Measurements from ENCODE around the gene SUZ12.
"Not testable (repeated sequence)": the region's sequence is repeated elsewhere in the genome, so short reads cannot be mapped to it uniquely, and the experiment has no call there.

SUZ12 gene

DNA sequence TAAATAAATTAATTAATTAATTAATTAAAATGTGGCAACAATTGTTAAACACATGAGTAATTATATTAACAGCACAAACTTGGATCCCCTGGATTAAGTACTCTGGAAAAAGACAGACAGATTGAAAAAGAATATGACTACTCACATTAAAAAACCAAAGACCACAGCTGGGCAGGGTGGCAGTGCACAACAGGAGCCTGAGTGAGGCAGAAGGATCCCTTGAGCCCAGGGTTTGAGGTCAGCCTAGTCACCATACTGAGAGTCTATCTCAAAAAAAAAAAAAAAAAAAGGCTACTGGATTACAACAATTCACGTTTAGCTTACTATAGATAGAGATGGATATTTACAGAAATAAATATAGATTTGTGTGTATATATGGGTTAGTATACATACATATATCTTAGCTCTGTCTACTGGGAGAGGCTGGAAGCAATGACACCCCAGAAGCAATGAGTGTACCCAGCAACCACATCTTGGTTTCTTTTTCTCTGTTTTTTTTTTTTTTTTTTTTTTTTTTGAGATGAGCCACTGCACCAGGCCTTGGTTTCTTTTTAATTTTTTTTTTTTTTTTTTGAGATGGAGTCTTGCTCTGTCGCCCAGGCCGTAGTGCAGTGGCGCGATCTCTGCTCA lies 10.6 kb upstream of the SUZ12 start:
- TF ChIP-seq, protein P1, sequence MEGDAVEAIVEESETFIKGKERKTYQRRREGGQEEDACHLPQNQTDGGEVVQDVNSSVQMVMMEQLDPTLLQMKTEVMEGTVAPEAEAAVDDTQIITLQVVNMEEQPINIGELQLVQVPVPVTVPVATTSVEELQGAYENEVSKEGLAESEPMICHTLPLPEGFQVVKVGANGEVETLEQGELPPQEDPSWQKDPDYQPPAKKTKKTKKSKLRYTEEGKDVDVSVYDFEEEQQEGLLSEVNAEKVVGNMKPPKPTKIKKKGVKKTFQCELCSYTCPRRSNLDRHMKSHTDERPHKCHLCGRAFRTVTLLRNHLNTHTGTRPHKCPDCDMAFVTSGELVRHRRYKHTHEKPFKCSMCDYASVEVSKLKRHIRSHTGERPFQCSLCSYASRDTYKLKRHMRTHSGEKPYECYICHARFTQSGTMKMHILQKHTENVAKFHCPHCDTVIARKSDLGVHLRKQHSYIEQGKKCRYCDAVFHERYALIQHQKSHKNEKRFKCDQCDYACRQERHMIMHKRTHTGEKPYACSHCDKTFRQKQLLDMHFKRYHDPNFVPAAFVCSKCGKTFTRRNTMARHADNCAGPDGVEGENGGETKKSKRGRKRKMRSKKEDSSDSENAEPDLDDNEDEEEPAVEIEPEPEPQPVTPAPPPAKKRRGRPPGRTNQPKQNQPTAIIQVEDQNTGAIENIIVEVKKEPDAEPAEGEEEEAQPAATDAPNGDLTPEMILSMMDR (IDR thresholded peaks at IDR 0.05; ENCODE audit: borderline replicate concordance, control extremely low read depth, extremely low read depth, insufficient read depth, missing control alignments): no peak
- in situ Hi-C loops (cut with MboI; ENCODE audit: low sequenced_read_pairs, unreplicated experiment): no loop called here
- DNase-seq (ENCODE audit: low spot score): no peak

DNA sequence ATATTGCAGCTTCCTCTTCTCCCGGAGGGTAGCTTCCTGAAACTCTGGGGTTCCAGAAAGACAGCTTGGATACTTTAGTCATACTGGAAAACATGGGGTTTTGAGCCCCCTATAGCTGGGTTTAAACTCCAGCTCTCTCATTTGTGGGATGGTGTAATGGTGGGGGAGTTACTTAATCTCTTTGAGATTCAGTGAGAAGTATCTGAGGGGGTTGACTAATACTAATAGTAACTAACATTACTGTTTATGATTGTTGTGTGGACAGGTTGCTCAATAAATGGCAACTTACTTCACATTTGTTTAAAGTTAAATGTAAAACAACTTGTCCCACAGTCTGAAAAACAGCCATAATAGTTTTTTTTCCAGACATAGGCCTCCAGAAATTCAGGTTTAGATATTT lies 5.1 kb upstream of the SUZ12 start:
- in situ Hi-C loops (cut with MboI; ENCODE audit: low sequenced_read_pairs, unreplicated experiment): no loop called here
- DNase-seq (ENCODE audit: low spot score): no peak
- TF ChIP-seq, protein P1 (IDR thresholded peaks at IDR 0.05; ENCODE audit: borderline replicate concordance, control extremely low read depth, extremely low read depth, insufficient read depth, missing control alignments): no peak

DNA sequence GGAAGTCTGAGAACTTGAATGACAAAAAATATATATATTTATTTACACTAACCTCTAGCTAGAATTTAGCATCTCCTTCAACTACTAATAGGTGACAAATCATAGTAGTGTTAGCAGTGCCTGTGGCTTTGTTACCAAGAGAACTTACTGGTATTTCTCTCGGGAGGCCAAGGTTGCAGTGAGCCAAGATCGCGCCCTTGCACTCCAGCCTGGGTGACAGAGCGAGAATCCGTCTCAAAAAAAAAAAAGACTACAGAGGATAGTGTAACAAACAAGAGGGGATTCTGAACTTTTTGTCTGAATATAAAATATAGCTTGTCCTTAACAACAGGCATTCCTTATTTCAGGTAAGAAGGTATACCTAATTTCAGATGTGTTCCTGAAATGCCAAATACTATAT lies 1.3 kb upstream of the SUZ12 start:
- in situ Hi-C loops (cut with MboI; ENCODE audit: low sequenced_read_pairs, unreplicated experiment): no loop called here
- no peak for DNase-seq (ENCODE audit: low spot score)

DNA sequence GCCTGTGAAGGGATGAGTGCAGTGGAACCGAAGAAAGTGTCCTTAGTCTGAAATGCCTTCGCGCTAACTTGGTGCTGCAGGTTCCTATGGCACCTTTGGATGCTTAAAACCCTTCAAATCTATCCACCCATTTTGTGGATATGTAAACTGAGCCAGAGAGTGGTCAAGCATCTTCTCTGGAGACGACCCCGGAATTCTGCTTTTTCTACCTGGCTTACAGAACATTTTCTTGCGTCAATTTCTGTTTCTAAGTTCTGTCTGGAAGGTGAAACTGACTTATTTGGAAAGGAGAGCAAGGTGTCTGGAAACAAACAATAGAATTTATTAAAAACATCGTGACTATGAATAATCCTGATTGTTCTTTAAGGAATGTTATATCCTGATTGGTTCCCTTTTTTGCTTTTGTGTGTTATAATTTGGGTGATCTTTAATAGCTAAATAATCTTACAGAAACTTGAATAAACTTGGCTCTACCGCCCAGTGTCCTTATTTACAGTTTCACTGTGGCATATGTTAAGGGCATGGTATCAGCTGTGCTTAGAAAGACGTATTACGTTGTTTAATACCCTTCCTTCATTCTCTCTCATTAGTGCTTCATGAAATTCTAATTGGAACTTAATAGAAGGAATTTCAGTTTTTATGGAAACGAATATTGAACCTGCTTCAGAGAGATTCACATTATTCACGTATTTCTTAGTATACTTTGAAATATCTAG lies 1.3 kb downstream of the SUZ12 start:
- in situ Hi-C loops (cut with MboI; ENCODE audit: low sequenced_read_pairs, unreplicated experiment); DNase-seq (ENCODE audit: low spot score): not testable (repeated sequence)

More for the DNA sequence above, 1.3 kb upstream of the SUZ12 start:
- TF ChIP-seq, protein P1 (IDR thresholded peaks at IDR 0.05; ENCODE audit: borderline replicate concordance, control extremely low read depth, extremely low read depth, insufficient read depth, missing control alignments): no peak

DNA sequence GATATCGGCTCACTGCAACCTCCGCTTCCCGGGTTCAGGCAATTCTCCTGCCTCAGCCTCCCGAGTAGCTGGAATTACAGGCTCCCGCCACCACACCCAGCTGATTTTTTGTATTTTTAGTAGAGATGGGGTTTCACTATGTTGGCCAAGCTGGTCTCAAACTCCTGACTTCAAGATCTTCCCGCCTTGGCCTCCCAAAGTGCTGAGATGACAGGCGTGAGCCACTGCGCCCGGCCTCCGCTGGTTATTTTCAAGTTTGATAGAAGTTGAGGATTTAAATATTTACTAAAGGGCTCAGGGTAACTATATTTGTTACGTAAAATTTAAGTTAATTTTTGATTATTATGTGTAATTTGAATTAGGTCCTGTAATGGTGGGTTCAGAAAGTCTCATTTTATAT lies 5.1 kb downstream of the SUZ12 start:
- in situ Hi-C loops (cut with MboI; ENCODE audit: low sequenced_read_pairs, unreplicated experiment); DNase-seq (ENCODE audit: low spot score): not testable (repeated sequence)

DNA sequence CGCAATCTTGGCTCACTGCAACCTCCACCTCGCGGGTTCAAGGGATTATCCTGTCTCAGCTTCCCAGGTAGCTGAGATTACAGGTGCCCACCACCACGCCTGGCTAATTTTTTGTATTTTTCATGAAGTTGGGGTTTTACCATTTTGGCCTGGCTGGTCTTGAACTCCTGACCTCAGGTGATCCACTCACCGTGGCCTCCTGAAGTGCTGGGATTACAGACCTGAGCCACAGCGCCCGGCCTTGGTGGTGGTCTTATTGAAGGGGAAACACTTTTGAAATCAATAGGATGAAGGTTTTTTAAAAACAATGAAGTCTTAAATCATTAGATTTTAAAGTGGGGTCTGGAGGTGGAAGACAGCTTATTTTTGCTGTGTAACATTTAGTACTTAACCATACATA lies 5.6 kb downstream of the SUZ12 start:
- in situ Hi-C loops (cut with MboI; ENCODE audit: low sequenced_read_pairs, unreplicated experiment): not testable (repeated sequence)

DNA sequence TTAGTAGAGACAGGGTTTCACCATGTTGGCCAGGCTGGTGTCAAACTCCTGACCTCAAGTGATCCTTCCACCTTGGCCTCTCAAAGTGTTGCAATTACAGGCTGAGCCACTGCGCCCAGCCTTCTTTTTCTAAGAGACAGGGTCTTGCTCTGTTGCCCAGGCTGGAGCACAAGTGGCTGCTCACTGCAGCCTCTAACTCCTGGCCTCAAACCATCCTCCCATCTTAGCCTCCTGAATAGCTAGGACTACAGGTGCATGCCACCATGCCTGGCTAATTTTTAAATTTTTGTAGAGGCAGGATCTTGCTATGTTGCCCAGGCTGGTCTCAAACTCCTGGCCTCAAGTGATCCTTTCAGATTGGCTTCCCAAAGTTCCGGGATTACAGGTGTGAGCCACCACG lies 15.1 kb downstream of the SUZ12 start:
- in situ Hi-C loops (cut with MboI; ENCODE audit: low sequenced_read_pairs, unreplicated experiment); DNase-seq (ENCODE audit: low spot score): not testable (repeated sequence)

More for the DNA sequence above, 5.6 kb downstream of the SUZ12 start:
- not testable (repeated sequence) for DNase-seq (ENCODE audit: low spot score)

DNA sequence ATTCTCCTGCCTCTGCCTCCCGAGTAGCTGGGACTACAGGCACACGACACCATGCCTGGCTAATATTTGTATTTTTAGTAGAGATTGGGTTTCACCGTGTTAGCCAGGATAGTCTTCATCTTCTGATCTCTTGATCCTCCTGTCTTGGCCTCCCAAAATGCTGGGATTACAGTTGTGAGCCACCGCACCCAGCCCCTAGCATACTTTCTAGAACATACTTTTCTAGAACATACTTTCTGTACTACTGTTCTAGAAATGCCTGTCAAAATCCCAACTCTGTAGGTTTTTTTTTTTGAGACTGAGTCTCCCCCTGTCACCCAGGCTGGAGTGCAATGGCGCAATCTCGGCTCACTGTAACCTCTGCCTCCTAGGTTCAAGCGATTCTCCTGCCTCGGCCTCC lies 27.3 kb downstream of the SUZ12 start:
- DNase-seq (ENCODE audit: low spot score); in situ Hi-C loops (cut with MboI; ENCODE audit: low sequenced_read_pairs, unreplicated experiment): not testable (repeated sequence)

DNA sequence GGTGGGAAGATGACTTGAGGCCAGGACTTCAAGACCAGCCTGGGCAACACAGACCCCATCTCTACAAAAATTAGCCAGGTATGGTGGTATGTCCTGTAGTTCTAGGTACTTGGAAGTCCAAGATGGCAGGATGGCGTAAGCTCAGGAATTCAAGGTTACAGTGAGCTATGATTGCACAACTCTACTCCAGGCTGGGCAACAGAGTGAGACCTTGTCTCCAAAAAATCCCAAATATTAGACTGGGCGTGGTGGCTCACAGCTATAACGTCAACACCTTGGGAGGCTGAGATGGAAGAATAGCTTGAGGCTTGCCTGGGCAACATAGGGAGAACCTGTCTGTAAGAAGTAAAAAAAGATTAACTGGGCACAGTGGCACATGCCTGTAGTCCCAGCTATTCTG lies 30.8 kb downstream of the SUZ12 start:
- DNase-seq (ENCODE audit: low spot score): no peak
- TF ChIP-seq, protein P1 (IDR thresholded peaks at IDR 0.05; ENCODE audit: borderline replicate concordance, control extremely low read depth, extremely low read depth, insufficient read depth, missing control alignments): no peak
- in situ Hi-C loops (cut with MboI; ENCODE audit: low sequenced_read_pairs, unreplicated experiment): no loop called here

DNA sequence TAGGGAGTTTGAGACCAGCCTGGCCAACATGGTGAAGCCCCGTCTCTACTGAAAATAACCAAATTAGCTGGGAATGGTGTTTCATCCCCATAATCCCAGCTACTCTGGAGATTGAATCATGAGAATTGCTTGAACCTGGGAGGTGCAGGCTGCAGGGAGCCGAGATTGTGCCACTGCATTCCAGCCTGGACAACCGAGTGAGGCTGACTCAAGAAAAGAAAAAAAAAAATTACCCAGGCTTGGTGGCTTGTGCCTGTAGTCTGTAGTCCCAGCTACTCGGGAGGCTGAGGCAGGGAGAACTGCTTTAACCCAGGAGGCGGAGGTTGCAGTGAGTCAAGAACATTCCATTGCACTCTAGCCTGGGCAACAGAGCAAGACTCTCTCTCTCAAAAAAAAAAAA lies 33.6 kb downstream of the SUZ12 start:
- DNase-seq (ENCODE audit: low spot score); in situ Hi-C loops (cut with MboI; ENCODE audit: low sequenced_read_pairs, unreplicated experiment): not testable (repeated sequence)

DNA sequence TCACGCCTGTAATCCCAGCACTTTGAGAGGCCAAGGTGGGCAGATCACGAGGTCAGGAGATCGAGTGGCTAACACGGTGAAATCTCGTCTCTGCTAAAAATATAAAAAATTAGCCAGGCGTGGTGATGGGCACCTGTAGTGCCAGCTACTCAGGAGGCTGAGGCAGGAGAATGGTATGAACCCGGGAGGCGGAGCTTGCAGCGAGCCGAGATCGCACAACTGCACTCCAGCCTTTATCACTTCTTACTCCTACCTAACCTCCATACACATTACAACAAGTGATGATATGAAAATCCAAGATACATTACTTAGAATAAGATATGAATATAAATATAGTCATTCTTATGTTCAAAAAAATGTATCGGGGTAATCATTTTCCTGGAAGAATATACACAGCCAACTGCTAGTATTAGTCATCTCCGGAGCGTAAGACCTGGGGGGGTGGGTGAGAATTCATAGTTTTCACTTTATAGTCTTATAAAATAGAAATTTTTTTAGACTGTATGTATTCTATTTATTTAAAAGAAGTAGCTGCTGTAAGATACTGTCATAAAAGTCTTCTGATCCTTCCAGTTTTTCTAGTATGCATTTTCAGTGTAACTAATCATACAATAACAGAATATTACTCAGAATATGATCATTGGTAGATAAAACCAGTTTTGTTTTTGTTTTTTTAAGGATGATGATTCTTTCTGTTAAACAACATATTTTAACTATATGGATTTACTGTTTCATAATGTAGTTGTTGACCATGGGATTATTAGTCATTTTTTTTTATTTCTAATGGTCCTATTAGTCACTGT lies 37.7 kb downstream of the SUZ12 start:
- in situ Hi-C loops (cut with MboI; ENCODE audit: low sequenced_read_pairs, unreplicated experiment); DNase-seq (ENCODE audit: low spot score): not testable (repeated sequence)

DNA sequence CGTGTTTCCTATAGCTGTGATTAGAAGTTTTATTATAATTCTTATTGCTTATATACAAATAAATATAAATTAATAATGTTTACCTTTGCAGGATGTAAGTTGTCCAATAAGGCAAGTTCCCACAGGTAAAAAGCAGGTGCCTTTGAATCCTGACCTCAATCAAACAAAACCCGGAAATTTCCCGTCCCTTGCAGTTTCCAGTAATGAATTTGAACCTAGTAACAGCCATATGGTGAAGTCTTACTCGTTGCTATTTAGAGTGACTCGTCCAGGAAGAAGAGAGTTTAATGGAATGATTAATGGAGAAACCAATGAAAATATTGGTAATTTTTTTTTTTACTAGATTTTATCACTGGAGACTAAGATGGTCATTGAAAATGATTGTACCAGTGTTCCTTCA lies 38.6 kb downstream of the SUZ12 start:
- DNase-seq (ENCODE audit: low spot score); in situ Hi-C loops (cut with MboI; ENCODE audit: low sequenced_read_pairs, unreplicated experiment): not testable (repeated sequence)

DNA sequence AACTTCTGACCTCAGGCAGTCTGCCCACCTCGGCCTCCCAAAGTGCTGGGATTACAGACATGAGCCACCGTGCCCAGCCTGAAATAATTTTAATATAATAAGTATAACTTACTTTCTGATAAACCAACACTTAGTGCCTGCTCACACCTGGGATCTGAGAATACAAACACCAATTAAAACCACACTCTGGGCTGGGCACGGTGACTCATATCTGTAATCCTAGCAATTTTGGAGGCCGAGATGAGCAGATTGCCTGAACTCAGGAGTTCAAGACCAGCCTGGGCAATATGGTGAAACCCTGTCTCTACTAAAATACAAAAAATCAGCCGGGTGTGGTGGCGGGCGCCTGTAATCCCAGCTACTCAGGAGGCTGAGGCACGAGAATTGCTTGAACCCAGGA lies 55.0 kb downstream of the SUZ12 start:
- DNase-seq (ENCODE audit: low spot score); in situ Hi-C loops (cut with MboI; ENCODE audit: low sequenced_read_pairs, unreplicated experiment): not testable (repeated sequence)

All from GM13976 (cell line).